H1 (cell line): ENCODE measurements around the gene ATP11A.

Experiments used
- ATF2 ChIP-seq: IDR thresholded peaks from 2 replicates; pipeline ENCODE4 v1.6.1; 2012; ENCODE audit warnings: low read length, inconsistent platforms
- CEBPB ChIP-seq: IDR thresholded peaks from 2 replicates; pipeline ENCODE4 v1.6.1; 2012; ENCODE audit warnings: low read depth, low read length
- CREB1 ChIP-seq: IDR thresholded peaks from 2 replicates; pipeline ENCODE4 v1.6.1; 2012; ENCODE audit warnings: inconsistent platforms
- CTCF ChIP-seq, 3 experiments: IDR thresholded peaks; 1 replicate in 2 of 3; 2 replicates in 1 of 3; pipeline versions ENCODE4 v1.5.1 to v1.6.1; 2011; ENCODE audit warnings: low read length in 3 of 3, mild to moderate bottlenecking in 3 of 3, inconsistent platforms in 2 of 3, low read depth in 1 of 3, moderate library complexity in 1 of 3; ENCODE audit not compliant: insufficient read depth in 1 of 3; ENCODE audit errors: control extremely low read depth in 1 of 3
- EZH2 ChIP-seq: fragments of 200-600 bp; sonication (generic); IDR thresholded peaks from 2 replicates; pipeline ENCODE4 v1.7.1; 2012; ENCODE audit warnings: low read depth, mild to moderate bottlenecking, moderate library complexity, low read length, inconsistent platforms; ENCODE audit not compliant: severe bottlenecking
- FOSL1 ChIP-seq: IDR thresholded peaks from 2 replicates; pipeline ENCODE4 v1.6.1; 2011; ENCODE audit warnings: mild to moderate bottlenecking, low read depth, low read length, moderate library complexity; ENCODE audit not compliant: insufficient read depth
- NRF1 ChIP-seq: IDR thresholded peaks from 2 replicates; pipeline ENCODE4 v1.6.1; 2011; ENCODE audit warnings: mild to moderate bottlenecking, low read depth, low read length, improper control_type of control experiment
- RAD21 ChIP-seq, 2 experiments: IDR thresholded peaks in 1 of 2; conservative IDR thresholded peaks in 1 of 2; 2 replicates each; pipeline ENCODE4 v1.6.1; 2011; ENCODE audit warnings: low read depth in 2 of 2, low read length in 2 of 2, improper control_type of control experiment in 1 of 2, inconsistent platforms in 1 of 2, mild to moderate bottlenecking in 1 of 2, moderate library complexity in 1 of 2
- SRF ChIP-seq: IDR thresholded peaks from 2 replicates; pipeline ENCODE4 v1.6.1; 2011; ENCODE audit warnings: mild to moderate bottlenecking, low read depth, low read length, moderate library complexity
- TAF1 ChIP-seq: IDR thresholded peaks from 2 replicates; pipeline ENCODE4 v1.6.1; 2011; ENCODE audit warnings: mild to moderate bottlenecking, low read depth, low read length
- TAF7 ChIP-seq: optimal IDR thresholded peaks from 2 replicates; pipeline ENCODE3; 2011; ENCODE audit warnings: low read depth, mild to moderate bottlenecking, inconsistent platforms, low read length, moderate library complexity, borderline replicate concordance
- YY1 ChIP-seq: IDR thresholded peaks from 2 replicates; pipeline ENCODE4 v1.6.1; 2011; ENCODE audit warnings: low read depth, mild to moderate bottlenecking, low read length

DNA sequence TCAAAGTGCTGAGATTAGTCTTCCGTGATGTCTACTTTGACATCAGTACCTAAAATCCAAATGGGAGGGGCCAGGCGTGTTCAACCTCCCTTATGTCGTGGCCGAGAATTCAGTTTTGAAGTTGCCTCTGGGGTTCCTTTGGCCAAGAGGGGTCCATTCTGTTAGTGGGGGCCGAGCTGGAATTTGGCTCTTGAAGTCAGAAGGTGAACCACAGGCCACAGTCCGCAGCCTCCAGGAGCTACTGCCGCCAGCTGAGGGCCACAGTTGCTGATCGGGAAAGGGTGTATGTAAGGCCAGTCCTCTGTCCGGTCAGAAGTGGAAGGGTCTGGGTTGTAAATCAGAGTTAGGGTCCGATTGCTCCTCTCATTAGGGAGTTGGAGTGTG, 31.0 kb downstream of the ATP11A start:
- no peak for TF ChIP-seq YY1
- TF ChIP-seq EZH2 = no peak
- TF ChIP-seq CTCF (IDR thresholded peaks at IDR 0.05; ENCODE audit: control extremely low read depth in 1 of 3, insufficient read depth in 1 of 3, low read depth in 1 of 3, low read length in 3 of 3) = no peak
- TF ChIP-seq TAF7 = no peak
- no peak for TF ChIP-seq FOSL1
- no peak for TF ChIP-seq TAF1
- TF ChIP-seq CEBPB = no peak
- TF ChIP-seq ATF2 = no peak
- no peak for TF ChIP-seq CREB1
- no peak for TF ChIP-seq RAD21 (IDR thresholded peaks at IDR 0.05 in 1 of 2, conservative IDR thresholded peaks at IDR 0.05 in 1 of 2; ENCODE audit: low read depth in 2 of 2, low read length in 2 of 2)
- no peak for TF ChIP-seq NRF1
- TF ChIP-seq SRF = no peak
